SW480 (cell line): Measurements from ENCODE around the gene PGLYRP2.
"Not testable (repeated sequence)": the region's sequence is repeated elsewhere in the genome, so short reads cannot be mapped to it uniquely, and the experiment has no call there.

Experiments
- DNase-seq: peaks from one replicate; pipeline ENCODE4 v3.0.0-alpha.2; 2016; ENCODE audit warnings: low spot score

The PGLYRP2 gene, protein sequence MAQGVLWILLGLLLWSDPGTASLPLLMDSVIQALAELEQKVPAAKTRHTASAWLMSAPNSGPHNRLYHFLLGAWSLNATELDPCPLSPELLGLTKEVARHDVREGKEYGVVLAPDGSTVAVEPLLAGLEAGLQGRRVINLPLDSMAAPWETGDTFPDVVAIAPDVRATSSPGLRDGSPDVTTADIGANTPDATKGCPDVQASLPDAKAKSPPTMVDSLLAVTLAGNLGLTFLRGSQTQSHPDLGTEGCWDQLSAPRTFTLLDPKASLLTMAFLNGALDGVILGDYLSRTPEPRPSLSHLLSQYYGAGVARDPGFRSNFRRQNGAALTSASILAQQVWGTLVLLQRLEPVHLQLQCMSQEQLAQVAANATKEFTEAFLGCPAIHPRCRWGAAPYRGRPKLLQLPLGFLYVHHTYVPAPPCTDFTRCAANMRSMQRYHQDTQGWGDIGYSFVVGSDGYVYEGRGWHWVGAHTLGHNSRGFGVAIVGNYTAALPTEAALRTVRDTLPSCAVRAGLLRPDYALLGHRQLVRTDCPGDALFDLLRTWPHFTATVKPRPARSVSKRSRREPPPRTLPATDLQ

DNA sequence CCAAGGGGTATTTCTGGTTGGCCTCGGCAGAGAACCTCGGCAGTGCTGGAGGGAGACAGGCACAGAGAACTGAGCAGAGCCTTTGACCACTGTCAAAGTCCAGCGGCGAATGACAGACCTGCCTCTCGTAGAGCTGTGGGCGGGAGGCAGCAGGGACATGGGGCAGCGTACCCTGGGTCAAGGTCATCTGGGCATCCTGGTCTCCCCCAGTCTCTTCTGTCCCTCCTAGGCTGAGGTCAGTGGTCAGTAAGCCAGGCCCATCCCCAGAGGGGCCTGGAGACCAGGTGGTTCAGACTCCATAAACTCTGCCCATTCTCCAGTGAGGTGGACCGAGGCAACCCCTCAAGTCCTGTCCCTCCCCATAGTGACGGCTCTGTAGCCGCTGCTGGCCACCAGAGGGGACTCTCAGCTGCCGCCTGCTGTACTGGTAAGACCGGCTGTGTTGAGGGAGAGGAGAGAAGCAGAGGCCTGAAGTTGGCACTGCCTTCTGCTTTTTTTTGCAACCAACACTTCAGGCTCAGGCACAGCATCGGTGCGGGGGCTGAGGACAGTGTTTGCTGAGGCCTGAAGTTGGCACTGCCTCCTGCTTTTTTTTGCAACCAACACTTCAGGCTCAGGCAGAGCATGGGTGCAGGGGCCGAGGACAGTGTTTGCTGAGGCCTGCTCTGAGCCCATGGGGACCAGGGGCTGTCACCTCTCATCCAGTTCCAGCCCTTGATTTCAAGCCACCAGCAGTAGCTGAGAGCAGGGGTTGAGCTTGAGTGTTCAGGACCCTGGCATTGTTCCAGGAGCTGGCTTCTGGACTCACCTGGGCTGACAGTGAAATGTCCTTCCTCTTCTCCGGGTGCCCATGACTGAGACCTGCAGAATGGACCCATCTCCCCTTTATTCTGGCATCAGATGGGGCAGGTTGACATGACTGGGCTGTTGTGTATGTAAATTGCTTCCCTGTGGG, at the start of gene PGLYRP2:
Gene PGLYRP2, minus strand, starts transcription at position 111 of the 955 bp plus-strand sequence. CDS start 130 bp downstream, outside the sequence.
- no peak for DNase-seq

DNA sequence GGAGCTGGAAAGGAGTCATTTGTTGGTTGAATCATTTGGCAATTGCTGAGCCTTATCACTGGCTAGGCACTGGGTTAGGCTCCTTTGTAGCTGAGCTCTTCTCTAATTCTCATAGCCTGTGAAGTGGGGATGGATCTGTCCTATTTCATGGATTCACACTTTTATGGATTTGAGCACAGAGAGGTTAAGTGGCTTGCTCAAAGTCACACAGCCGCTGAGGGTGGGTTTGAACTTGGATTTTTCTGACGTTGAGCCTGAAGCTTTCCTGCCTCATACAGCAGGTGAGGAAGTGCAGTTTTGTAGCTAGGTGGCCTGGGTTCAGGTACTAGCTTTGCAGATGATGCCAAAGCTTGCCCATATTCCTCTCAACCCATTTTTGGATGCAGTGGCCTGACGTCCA, 48.4 kb upstream of the PGLYRP2 start:
- no peak for DNase-seq

DNA sequence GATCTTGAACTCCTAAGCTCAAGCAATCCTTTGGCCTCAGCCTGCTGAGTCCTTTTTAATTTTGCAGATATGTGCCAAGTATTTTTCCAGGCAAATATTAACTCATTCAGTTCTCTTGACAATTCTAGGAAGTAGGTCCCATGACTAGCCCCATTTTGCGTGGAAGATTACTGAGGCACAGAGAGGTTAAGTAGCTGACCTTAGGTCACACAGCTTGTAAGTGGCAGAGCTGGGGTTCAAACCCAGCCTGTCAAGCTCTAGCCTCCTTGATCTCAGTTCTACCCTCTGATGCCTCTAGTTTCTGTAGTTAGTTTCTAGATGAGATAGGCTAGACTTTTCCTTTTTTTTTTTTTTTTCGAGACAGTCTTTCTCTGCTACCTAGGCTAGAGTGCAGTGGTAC, 47.1 kb upstream of the PGLYRP2 start:
- no peak for DNase-seq

DNA sequence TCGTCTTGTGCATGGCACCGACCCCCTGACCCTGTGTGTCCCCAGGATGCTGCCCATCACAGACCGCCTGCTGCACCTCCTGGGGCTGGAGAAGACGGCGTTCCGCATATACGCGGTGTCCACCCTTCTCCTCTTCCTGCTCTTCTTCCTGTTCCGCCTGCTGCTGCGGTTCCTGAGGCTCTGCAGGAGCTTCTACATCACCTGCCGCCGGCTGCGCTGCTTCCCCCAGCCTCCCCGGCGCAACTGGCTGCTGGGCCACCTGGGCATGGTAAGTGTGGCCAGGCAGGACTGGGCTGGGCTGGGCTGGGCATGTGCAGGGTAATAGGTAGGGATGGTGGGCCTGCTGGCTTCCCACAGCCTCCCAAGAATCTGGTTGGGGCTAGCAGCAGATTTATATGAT, 46.0 kb upstream of the PGLYRP2 start:
- DNase-seq = no peak

DNA sequence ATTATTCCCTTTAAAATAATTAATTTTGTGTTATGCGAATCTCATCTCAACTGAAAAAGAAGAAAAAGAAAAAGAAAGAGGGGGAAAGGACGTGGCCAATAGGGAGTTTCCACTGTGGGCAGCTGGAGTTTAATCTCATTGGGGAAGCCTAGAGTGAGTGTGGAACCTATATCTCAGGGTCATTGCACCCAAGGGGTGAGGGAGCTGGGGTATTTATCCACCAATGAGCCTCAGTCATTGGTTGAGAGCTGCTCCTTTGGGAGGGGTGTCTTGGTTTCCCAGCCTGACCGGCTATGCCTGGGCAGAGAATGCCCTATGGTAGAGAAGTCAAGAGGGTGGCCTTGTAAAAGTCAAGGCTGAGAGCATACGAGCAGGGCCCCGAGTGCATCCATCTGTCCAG, 45.5 kb upstream of the PGLYRP2 start:
- DNase-seq = no peak

DNA sequence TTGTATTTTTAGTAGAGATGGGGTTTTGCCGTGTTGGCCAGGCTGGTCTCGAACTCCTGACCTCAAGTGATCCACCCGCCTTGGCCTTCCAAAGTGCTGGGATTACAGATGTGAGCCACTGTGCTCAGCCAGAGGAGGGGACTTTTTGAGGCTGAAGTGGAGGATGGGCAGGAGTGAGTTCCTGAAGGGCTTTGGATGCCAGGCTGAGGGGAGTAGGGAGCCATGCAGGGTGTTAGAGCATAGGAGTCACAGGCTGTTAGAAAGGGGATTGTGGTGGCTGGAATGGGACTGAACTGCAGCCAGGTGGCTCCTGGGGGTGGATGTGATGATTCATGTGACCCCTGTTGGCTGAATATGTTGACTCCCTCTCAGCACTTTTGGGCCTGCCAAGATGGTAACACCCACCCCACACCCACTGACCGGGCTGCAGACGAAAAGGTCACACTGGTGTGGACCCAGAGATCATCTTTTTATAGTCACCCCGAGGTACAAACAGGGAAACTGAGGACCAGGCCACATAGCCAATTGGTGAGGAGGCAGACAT, 40.2 kb upstream of the PGLYRP2 start:
- no peak for DNase-seq

DNA sequence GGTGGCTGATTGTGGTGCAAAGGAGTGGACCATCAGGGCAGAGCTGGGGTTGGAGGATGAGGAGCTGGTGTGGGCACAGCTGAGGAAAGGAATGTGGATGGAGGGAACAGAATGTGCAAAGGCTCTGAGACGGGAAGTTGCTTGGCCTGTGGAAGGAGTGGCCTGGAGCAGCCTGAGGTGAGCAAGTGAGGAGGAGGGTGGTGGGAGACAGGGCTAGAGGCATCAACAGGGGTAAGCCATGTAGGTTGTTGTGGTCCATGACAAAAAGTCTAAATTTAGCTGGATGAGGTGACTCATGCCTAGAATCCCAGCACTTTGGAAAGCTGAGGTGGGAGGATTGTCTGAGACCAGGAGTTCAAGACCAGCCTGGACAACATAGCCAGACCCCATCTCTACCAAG, 38.5 kb upstream of the PGLYRP2 start:
- DNase-seq = no peak

DNA sequence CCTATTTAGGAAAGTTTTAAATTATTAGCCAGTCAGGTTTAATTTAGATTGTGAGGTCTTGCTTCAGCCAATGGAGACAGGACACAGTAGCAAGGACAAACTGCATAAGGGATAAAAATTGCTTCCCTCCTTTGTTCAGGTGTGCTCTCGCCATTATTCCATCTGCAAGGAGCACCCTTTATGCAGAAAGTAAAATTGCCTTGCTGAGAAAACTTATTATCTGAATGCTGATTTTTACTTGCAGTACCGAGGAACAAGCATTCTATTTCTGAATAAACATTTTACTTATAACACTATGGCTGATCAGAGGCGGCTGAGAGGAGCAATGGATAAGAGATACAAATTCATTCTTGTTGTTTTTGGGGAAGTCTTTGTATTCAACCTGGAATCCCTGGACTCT, 37.1 kb upstream of the PGLYRP2 start:
- no peak for DNase-seq

DNA sequence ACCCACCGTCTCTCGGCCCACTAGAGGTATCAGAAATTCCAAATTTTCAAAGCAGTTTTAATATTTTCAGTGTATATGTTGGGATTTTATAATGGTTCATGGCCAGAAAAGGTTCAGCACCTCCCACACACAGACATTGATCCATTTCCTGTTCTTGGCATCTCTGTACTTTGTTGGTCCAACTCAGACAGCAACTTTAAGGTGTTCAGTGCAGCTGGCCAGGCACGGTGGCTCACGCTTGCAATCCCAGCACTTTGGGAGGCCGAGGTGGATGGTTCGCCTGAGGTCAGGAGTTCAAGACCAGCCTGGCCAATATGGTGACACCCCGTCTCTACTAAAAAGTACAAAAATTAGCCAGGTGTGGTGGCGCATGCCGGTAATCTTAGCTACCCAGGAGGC, 35.9 kb upstream of the PGLYRP2 start:
- DNase-seq = not testable (repeated sequence)

DNA sequence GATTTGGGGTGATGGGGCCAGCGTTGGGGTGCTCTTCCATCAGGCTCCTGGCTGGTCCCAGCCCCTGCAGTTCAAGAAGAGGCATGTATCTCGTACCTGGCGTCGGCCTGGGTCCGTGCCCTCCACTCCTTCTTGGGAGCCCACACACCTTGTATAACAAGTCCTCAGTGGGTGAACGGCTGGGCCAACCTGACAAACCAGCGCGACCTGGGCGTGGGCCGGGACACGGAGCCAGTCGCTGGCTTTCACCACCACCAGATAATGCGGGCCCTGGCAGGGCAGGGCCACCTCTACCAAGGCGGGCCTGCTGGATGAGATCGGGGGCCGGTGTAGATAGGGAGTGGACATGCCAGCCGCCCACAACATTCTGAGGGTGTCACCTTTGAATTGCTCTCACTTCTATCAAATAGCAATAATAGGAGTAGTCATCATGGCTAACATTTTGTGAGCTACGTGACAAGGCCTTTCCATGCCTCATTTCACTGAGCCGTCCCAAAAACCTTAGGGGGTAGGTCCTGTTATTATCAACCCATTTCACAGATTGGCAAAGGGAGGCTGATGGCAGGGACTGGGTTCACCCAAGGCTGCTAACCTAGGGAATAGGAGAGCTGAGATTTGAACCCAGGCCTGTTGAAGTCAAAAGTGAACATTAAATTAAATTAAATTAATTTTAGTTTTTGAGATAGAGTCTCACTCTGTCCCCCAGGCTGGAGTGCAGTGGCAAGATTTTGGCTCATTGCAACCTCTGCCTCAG, 32.5 kb upstream of the PGLYRP2 start:
- no peak for DNase-seq

DNA sequence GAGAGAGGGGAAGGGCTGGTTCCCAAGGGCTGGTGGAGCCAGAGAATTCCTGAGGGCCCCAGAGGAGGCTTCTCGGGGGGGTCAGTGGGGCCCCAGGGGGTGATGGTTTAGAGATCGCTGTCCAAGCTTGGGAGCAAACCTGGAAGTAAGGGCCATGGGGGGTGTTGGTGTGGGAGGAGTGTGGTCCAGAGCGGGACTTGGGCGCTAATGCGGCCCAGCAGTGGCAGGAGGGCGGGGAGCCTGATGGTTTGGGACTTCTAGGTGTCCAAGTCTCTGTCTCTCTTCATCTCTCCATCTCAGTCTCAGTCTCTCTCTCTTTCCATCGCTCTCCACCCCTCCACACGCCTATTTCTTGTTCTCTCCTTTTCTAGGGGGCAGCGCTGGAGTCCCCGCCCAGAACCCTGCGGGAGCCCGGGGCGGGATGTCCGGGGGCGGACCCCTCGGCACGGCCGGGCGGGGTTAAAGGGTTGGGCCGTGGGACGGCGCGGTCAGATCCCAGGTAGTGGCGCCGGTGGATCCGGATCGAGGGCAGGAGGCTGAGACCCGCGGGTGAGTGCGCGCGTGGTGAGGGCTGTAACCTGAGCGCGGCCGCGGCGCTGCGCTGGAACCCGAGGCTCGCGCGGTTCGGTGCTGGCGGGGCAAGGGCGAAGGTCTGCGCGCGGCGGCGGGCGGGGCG, 28.9 kb upstream of the PGLYRP2 start, which contains the start of gene CYP4F22:
Gene CYP4F22, plus strand, starts transcription at position 491 of the 676 bp plus-strand sequence. CDS start 16,812 bp downstream, outside the sequence.
- no peak for DNase-seq

DNA sequence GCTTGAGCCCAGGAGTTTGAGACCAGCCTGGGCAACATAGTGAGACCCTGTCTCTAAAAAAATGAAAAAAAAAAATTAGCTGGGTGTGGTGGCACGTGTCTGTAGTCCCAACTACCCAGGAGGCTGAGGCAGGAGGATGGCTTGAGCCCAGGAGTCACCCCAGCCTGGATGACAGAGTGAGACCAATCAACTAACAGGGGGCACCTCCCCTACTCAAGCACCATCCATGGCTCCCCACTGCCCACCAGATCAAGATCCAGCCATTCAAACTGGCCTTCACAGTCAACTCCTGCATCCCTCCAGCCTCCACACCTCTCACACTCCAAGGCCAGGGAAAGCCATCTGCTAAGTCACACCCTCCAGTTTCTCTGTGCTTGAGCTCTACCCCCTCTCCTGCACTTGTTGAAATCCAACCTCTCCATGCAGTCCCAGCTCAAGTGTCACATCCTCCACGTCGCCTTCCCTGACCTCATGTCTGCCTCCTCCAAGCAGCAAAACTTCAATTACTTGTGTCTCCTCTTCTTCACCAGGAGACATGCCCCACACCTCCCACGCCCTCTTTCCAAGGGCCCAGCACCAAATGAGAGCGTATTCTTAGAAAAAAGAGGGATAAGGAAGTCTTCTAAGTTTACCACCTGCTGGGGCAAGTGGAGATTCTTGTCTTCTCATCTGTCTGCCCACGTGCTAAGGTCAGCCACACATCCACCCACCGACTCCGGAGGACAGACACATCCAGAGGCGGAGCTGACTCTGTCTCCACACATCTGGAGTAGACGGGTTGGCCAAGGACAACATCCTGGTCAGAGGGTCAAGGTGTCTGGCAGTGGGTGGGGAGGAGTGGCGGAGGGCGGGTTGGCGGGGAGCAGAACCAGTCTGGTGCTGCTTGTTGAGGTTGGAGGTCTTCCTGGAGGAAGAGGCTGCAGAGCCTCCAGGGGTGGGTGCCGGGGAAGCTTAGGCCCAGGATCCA, 28.1 kb upstream of the PGLYRP2 start:
- DNase-seq = no peak

DNA sequence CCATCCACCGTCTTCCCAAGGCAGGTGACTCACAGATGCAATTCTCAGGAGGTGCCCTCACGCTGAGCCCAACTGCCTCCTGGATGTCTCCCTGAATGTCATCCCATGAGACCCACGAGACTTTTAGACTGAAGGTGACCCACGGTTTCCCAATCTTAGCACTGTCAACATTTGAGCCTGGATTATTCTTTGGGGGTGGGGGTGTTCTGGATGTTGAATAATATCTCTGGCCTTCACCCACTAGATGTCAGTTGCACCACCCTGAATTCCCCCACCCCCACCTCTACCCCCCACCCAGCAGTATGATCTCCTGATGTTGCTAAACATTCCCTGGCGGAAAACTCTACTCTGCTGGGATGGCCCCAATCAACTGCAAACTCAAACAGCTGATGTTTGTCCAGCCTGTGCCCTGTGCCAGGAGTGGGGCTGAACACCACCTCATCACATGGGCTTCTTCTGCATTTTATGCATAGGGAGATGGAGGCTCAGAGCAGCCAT, 26.8 kb upstream of the PGLYRP2 start:
- DNase-seq = no peak

DNA sequence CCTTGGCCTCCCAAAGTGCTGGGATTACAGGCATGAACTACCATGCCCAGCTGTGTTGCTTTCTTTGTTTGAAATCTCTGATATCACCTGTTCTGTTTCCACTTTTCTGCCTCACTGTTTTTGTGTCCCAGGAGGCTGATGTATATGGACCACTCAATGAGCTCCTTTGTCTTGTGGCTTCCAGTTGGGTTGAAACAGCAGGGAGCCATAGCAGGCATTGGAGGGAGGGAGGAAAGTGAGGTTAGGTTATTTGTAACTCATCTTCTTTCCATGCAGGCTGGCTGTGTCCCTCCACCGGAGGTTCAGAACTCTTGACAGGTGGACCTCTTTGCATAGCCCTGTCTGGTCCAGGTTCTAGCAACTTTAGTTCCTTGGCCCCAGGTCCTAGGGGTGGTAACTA, 23.0 kb upstream of the PGLYRP2 start:
- no peak for DNase-seq

DNA sequence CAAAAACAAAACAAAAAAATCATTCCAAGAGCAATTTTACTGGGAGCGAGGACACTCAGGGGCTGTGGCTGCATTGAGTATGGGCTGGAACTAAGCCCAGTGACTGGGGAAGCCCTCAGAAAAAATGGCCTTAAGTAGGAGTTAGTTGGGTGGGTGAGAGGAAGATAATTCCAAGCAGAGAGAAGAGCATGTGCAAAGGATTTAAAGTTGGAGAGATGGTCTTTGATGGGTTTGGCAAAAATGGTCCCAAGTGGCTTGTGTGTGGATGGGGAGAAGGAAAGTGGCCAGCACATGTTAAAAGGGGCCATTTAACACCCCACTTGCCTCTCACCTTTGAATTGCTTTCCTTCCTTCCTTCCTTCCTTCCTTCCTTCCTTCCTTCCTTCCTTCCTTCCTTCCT, 22.3 kb upstream of the PGLYRP2 start:
- no peak for DNase-seq

DNA sequence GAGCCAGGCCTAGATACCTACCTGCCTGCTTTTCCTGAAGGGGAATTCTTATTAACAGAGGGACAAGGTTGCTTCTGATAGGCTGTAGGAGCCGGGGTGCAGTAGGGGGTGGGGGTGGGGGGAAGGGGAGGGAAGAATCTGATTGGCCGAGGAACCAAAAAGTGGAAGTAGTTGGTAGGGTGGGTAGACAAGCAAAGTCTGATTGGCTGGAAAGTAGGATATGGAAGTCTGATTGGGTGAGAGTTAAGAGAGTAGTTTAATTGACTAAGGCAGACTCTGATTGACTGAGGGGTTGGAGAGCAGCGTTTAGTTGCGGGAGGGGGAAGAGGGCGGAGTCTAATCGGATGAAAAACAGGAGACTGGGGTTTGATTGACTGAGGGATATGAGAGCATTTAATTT, 19.6 kb upstream of the PGLYRP2 start:
- peak; percentile 37 for DNase-seq

DNA sequence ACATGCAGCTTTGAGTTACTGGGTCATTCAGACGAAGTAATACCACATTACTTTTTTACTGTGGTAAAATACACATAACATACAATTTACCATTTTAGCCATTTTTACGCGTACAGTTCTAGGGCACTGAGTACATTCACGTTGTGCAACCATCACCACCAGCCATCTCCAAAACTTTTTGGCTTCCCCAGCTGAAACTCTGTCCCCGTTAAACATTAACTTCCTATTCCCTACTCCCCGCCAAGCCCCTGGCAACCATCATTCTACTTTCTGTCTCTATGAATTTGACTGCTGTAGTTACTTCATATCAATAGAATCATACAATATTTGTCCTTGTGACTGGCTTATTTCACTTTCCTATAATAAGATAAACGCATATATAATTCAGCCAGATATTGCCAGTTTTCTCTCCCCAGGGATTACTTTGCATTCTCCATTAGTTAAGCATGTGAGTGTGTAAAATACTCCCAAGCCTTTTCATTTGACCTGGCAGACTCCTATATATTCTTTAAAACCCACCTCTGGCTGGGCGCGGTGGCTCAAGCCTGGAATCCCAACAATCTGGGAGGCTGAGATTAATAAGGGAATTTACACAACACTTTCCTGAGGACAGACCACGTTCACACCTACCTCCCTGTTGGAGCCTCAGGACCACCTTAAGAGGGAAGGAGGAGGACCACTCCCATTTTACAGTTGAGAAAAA, 19.0 kb upstream of the PGLYRP2 start:
- no peak for DNase-seq

DNA sequence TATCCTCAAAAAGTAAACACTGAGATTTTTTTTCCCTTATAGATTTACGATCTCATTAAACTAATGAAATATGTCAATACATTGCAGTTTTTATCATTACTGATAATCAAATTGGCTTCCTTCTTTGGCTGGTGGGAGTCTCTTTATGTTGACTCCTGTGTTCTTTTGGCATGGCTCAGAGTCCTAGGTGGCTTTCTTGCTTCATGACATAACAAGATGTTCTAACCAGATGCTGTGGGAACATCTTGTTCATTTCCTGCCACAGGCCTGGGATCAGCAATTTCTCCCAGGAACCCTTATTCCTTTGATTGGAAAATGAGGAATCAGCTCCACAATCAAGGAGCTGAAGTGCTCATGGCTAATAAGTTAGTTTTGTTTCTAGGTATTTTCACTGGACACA, 15.8 kb upstream of the PGLYRP2 start:
- DNase-seq = no peak
